ENCODE data around the gene SLC6A9. TPM values are rescaled to one million over a fixed set of nuclear protein-coding genes. Genes with fewer than 3 reads are reported as not detected.

SLC6A9 gene
- total and polyA plus RNA-seq, 12 donors = 11.8 to 198 (median 23.5) TPM

DNA sequence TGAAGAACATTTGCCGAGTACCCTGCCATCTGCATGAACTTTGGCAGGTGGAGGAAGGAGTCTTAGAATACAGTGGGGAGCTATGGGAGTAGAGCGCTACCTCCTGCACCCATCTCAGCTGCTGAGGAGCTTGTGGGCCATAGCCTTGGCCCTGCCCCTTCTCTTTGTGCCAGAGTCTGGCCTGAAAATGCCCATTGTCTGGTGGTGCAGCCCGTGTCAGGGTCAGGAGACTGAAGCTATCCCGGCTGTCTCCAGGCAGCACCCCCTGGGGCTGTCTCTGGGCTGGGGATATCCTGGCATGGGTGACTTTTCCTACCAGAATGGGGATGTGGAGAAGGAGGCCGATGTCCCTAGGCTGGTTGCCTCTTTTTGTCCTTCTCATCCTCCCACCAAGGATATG lies 77.2 kb downstream of the SLC6A9 start:
- 57 to 70% (median 64%) methylated on average over 4 to 5 of the region's 5 CpGs for WGBS, 4 donors
- no peak for TF ChIP-seq POLR2A (IDR thresholded peaks at IDR 0.05)
- no peak for TF ChIP-seq CTCF (IDR thresholded peaks at IDR 0.05)
- no peak overlapping the region for H3K27ac ChIP-seq
- peaks cover 0 to 10% of the 10 kb centered on the region in 2 donors for H3K4me1 ChIP-seq (replicated peaks in 1 of 2)
- H3K4me3 ChIP-seq = no peak overlapping the region
- no peaks in the 10 kb centered on the region for H3K27me3 ChIP-seq
- no peaks in the 10 kb centered on the region for H3K9me3 ChIP-seq (replicated peaks in 1 of 3)
- intact Hi-C loops (cut with DNase I) = no loop called here
- no peak for DNase-seq
- peaks cover 0 to 34% of the 10 kb centered on the region in 2 donors for H3K36me3 ChIP-seq (replicated peaks in 1 of 2)

DNA sequence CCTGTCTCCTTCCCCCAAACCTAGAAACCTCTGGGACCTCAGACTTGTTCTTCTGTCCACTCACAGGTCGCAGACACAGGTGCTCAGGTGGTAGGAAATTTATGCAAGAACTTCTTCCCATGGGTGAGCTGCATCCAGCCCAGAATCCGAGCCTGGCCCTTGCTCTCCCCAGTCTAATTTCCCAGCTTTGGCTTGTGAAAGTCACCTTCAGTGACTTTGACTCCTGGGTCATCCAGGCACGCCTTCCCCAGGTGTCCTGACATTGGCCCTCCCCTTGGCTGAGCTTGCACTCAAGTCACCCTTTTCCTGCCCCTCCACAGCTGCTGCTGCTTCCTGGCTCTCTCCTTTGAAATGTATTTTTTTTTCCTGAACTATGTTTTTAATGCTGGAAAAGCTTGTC lies 77.9 kb downstream of the SLC6A9 start:
- H3K4me1 ChIP-seq (replicated peaks in 1 of 2) = peaks cover 3 to 14% of the 10 kb centered on the region in 2 donors
- H3K27ac ChIP-seq = no peak overlapping the region
- no peak for TF ChIP-seq CTCF (IDR thresholded peaks at IDR 0.05)
- TF ChIP-seq POLR2A (IDR thresholded peaks at IDR 0.05) = no peak
- no peak for DNase-seq
- no peaks in the 10 kb centered on the region for H3K9me3 ChIP-seq (replicated peaks in 1 of 3)
- peaks cover 0 to 27% of the 10 kb centered on the region in 2 donors for H3K36me3 ChIP-seq (replicated peaks in 1 of 2)
- no peaks in the 10 kb centered on the region for H3K27me3 ChIP-seq
- H3K4me3 ChIP-seq = no peak overlapping the region
- intact Hi-C loops (cut with DNase I) = no loop called here
- 69 to 85% (median 79%) methylated on average over 3 of the region's 3 CpGs for WGBS, 4 donors

DNA sequence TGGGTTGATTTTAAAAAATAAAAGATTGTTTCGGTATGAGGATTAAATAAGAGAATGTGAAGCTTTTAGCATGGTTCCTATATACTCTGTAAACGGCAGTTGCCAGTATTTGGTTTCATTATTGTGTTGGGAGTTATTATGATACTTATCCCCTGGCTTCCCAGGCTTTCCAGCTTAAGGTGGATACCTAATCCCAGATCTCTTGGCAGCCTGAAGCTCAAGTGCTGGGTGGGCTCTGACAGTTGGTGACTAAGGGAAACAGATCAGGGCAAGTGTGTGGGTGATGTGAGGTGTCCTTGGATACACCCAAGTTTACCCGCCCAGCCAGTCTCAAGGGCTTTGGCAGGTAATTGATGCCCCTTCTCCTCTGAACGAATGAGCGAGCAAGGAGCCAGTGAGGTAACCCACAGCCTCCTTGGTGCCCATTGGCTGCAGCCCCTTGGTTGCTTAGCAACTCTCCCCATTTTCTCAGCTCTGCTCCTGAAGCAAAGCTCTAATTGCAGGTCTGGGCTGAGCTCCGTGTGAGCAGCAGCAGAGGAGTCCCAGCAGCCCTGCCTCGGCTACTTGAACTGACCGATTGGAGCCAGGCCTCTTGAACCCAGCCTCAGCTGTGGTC lies 78.4 kb downstream of the SLC6A9 start:
- Histone ChIP-seq H3K27me3 (no peaks in the 10 kb centered on the region), H3K27ac (peak overlapping the region in 1 of 5 donors; percentile 42), H3K9me3 (replicated peaks in 1 of 3) (no peaks in the 10 kb centered on the region), H3K36me3 (replicated peaks in 1 of 2) (peaks cover 0 to 22% of the 10 kb centered on the region in 2 donors), H3K4me1 (replicated peaks in 1 of 2) (peaks cover 9 to 19% of the 10 kb centered on the region in 2 donors), H3K4me3 (no peak overlapping the region)
- no peak for TF ChIP-seq CTCF (IDR thresholded peaks at IDR 0.05)
- no peak for TF ChIP-seq POLR2A (IDR thresholded peaks at IDR 0.05)
- intact Hi-C loops (cut with DNase I) = no loop called here
- WGBS, 4 donors = 55 to 80% (median 60%) methylated on average over 5 to 8 of the region's 8 CpGs
- DNase-seq = peak in 1 of 7 donors; percentile 88

DNA sequence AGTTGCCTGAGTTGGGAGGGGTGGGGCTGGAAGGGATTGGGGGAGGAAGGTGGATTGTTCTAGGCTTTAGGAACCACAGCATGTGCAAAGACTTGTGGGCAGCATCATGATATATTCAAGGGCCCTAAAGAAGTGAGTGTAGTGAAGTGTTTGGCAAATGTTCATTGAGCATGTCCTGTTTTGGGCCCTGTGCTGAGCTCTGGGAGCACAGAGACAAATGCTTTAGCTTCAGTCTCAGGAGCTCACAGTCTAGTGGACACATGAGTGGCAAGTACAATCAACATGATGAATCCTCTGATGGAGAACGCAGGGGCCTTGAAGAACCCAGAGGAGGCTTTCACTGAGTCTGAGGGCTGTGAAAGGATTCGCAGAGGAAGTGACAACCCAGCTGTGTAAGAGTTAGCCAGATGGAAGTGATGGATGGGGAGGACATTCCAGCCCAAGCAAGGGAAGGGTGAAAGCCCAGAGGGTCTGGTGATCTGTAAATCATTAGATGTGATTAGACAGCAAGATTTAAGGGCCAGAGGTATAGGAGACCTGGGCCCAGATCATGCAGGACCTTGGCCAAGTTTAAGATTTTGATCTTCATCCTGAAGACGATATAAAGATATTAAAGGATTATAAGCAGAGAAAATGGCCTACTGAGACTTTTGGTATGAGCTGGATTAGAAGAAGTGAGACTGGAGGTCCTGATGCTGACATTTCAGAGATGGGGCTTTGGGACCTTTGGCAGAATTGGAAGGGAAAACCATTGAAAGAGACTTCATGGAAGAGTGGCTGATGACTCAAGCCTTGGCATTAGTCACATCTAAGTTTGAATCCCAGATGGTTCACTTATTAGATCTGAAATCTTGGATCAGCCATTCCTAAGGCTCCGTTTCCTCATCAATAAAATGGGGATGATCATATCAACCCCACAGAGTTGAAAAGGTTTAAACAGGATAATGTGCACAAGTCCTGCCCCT lies 80.0 kb downstream of the SLC6A9 start:
- H3K27ac ChIP-seq = no peak overlapping the region
- 83 to 92% (median 87%) methylated on average over 4 of the region's 4 CpGs for WGBS, 4 donors
- H3K36me3 ChIP-seq (replicated peaks in 1 of 2) = peaks cover 0 to 7% of the 10 kb centered on the region in 2 donors
- H3K27me3 ChIP-seq = no peaks in the 10 kb centered on the region
- no peak for TF ChIP-seq CTCF (IDR thresholded peaks at IDR 0.05)
- TF ChIP-seq POLR2A (IDR thresholded peaks at IDR 0.05) = no peak
- no peak overlapping the region for H3K4me3 ChIP-seq
- intact Hi-C loops (cut with DNase I) = no loop called here
- no peak for DNase-seq
- H3K9me3 ChIP-seq (replicated peaks in 1 of 3) = no peaks in the 10 kb centered on the region
- peaks cover 15 to 25% of the 10 kb centered on the region in 2 donors for H3K4me1 ChIP-seq (replicated peaks in 1 of 2)

Measured in adrenal gland (tissue), 12 donors.